Stimulated activated CD8-positive, alpha-beta memory T cell treated with anti-CD3 and anti-CD28 coated beads, Interleukin-12 subunit alpha, Interleukin-12 subunit beta, amount 100 ng/mL, for 24 hours (primary cell): Measurements from ENCODE around the gene KCNMA1.
"Not testable (repeated sequence)": the region's sequence is repeated elsewhere in the genome, so short reads cannot be mapped to it uniquely, and the experiment has no call there.

Experiments
- DNase-seq: peaks from one replicate; pipeline ENCODE4 v3.0.0-alpha.2; 2020; ENCODE audit errors: extremely low read depth

Gene KCNMA1

GRCh38 chr10:77396290-77396689, 241.3 kb downstream of the KCNMA1 start:
- no peak for DNase-seq

- no peak for DNase-seq
Measured at GRCh38 chr10:77393821-77394501, 243.6 kb downstream of the KCNMA1 start.

GRCh38 chr10:77393411-77393810, 244.2 kb downstream of the KCNMA1 start:
- DNase-seq = no peak

- no peak for DNase-seq
Measured at GRCh38 chr10:77392851-77393250, 244.8 kb downstream of the KCNMA1 start.

- DNase-seq = no peak
Measured at GRCh38 chr10:77392236-77392721, 245.3 kb downstream of the KCNMA1 start.

- DNase-seq = no peak
Measured at GRCh38 chr10:77391605-77392235, 245.9 kb downstream of the KCNMA1 start.

GRCh38 chr10:77390481-77390891, 247.1 kb downstream of the KCNMA1 start:
- DNase-seq = no peak

- no peak for DNase-seq
Measured at GRCh38 chr10:77388571-77389100, 249.0 kb downstream of the KCNMA1 start.

- DNase-seq = not testable (repeated sequence)
Measured at GRCh38 chr10:77387701-77388100, 249.9 kb downstream of the KCNMA1 start.

- no peak for DNase-seq
Measured at GRCh38 chr10:77387247-77387646, 250.4 kb downstream of the KCNMA1 start.

GRCh38 chr10:77386838-77387237, 250.8 kb downstream of the KCNMA1 start:
- no peak for DNase-seq

- DNase-seq = no peak
Measured at GRCh38 chr10:77386365-77386764, 251.2 kb downstream of the KCNMA1 start.

- no peak for DNase-seq
Measured at GRCh38 chr10:77385315-77385714, 252.3 kb downstream of the KCNMA1 start.

GRCh38 chr10:77383861-77384553, 253.6 kb downstream of the KCNMA1 start:
- DNase-seq = no peak

- DNase-seq = no peak
Measured at GRCh38 chr10:77381750-77382149, 255.9 kb downstream of the KCNMA1 start.

- DNase-seq = no peak
Measured at GRCh38 chr10:77380723-77381122, 256.9 kb downstream of the KCNMA1 start.

- DNase-seq = no peak
Measured at GRCh38 chr10:77380191-77380590, 257.4 kb downstream of the KCNMA1 start.

GRCh38 chr10:77378366-77379349, 258.9 kb downstream of the KCNMA1 start:
- no peak for DNase-seq

- no peak for DNase-seq
Measured at GRCh38 chr10:77377678-77378352, 259.8 kb downstream of the KCNMA1 start.

- no peak for DNase-seq
Measured at GRCh38 chr10:77377034-77377433, 260.6 kb downstream of the KCNMA1 start.

GRCh38 chr10:77374189-77374656, 263.4 kb downstream of the KCNMA1 start:
- no peak for DNase-seq
